ENCODE data around the gene PAX4.
"Not testable (repeated sequence)": the region's sequence is repeated elsewhere in the genome, so short reads cannot be mapped to it uniquely, and the experiment has no call there.

The PAX4 gene

GRCh38 chr7:127584648-127585043 is 33.3 kb downstream of the PAX4 start:
- DNase-seq = no peak

- DNase-seq = no peak
These were observed 35.6 kb downstream of the PAX4 start for GRCh38 chr7:127582361-127582760.

- DNase-seq = no peak
These were observed 36.2 kb downstream of the PAX4 start for GRCh38 chr7:127581716-127582115.

GRCh38 chr7:127580612-127581011 is 37.3 kb downstream of the PAX4 start:
- DNase-seq = no peak

- DNase-seq = no peak
These were observed 39.1 kb downstream of the PAX4 start for GRCh38 chr7:127578711-127579275.

- no peak for DNase-seq
These were observed 39.8 kb downstream of the PAX4 start for GRCh38 chr7:127578036-127578684.

GRCh38 chr7:127571741-127572505 is 46.0 kb downstream of the PAX4 start:
- no peak for DNase-seq

GRCh38 chr7:127568034-127568433 is 49.9 kb downstream of the PAX4 start:
- not testable (repeated sequence) for DNase-seq

GRCh38 chr7:127566242-127566641 is 51.7 kb downstream of the PAX4 start:
- DNase-seq = no peak
